HCT116 (cell line): Measurements from ENCODE around the gene TNFSF13.
"Not testable (repeated sequence)": the region's sequence is repeated elsewhere in the genome, so short reads cannot be mapped to it uniquely, and the experiment has no call there.

Experiments used
- ATF3 ChIP-seq: IDR thresholded peaks from 2 replicates; pipeline ENCODE4 v1.6.1; 2012
- CBX3 ChIP-seq: IDR thresholded peaks from 2 replicates; pipeline ENCODE4 v1.6.1; 2012; ENCODE audit warnings: low read depth
- CTCF ChIP-seq, 3 experiments: fragments of 200-600 bp in 1 of 3; sonication (generic) in 1 of 3; IDR thresholded peaks in 2 of 3; conservative IDR thresholded peaks in 1 of 3; 2 replicates each; pipeline ENCODE4 v1.5.1; 2012 to 2017; ENCODE audit warnings: low read depth in 2 of 3, low read length in 2 of 3, antibody characterized with exemption in 1 of 3, borderline replicate concordance in 1 of 3, control low read depth in 1 of 3, mild to moderate bottlenecking in 1 of 3, mixed read lengths in 1 of 3, mixed run types in 1 of 3, moderate library complexity in 1 of 3; ENCODE audit not compliant: insufficient read depth in 1 of 3
- EZH2 ChIP-seq: fragments of 200-600 bp; sonication (generic); IDR thresholded peaks from 2 replicates; pipeline ENCODE4 v1.6.1; 2017; ENCODE audit warnings: antibody characterized with exemption, mixed run types
- MAX ChIP-seq: IDR thresholded peaks from 2 replicates; pipeline ENCODE4 v1.6.1; 2012
- RAD21 ChIP-seq: IDR thresholded peaks from 2 replicates; pipeline ENCODE4 v1.6.1; 2012; ENCODE audit warnings: low read depth, mild to moderate bottlenecking
- REST ChIP-seq: IDR thresholded peaks from 2 replicates; pipeline ENCODE4 v1.6.1; 2012; ENCODE audit warnings: low read depth
- YY1 ChIP-seq: IDR thresholded peaks from 2 replicates; pipeline ENCODE4 v1.6.1; 2011; ENCODE audit warnings: low read length, low read depth, moderate library complexity, mild to moderate bottlenecking; ENCODE audit not compliant: insufficient replicate concordance; ENCODE audit errors: extremely low read depth
- ZFX ChIP-seq: fragments of 450-650 bp; IDR thresholded peaks from 2 replicates; pipeline ENCODE4 v1.6.1; 2017
- TF ChIP-seq, protein P1 (sequence below): IDR thresholded peaks from 2 replicates; pipeline ENCODE4 v1.6.1; 2011; ENCODE audit warnings: mild to moderate bottlenecking, low read length, moderate library complexity; ENCODE audit not compliant: insufficient replicate concordance; ENCODE audit errors: extremely low read depth

- not testable (repeated sequence) for TF ChIP-seq ZFX; EZH2; CBX3; CTCF (IDR thresholded peaks at IDR 0.05 in 2 of 3, conservative IDR thresholded peaks at IDR 0.05 in 1 of 3; ENCODE audit: borderline replicate concordance in 1 of 3, insufficient read depth in 1 of 3, low read depth in 2 of 3, low read length in 2 of 3); MAX; YY1; REST; RAD21; ATF3
- TF ChIP-seq, protein P1, sequence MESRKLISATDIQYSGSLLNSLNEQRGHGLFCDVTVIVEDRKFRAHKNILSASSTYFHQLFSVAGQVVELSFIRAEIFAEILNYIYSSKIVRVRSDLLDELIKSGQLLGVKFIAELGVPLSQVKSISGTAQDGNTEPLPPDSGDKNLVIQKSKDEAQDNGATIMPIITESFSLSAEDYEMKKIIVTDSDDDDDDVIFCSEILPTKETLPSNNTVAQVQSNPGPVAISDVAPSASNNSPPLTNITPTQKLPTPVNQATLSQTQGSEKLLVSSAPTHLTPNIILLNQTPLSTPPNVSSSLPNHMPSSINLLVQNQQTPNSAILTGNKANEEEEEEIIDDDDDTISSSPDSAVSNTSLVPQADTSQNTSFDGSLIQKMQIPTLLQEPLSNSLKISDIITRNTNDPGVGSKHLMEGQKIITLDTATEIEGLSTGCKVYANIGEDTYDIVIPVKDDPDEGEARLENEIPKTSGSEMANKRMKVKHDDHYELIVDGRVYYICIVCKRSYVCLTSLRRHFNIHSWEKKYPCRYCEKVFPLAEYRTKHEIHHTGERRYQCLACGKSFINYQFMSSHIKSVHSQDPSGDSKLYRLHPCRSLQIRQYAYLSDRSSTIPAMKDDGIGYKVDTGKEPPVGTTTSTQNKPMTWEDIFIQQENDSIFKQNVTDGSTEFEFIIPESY: not testable (repeated sequence)
These were observed 39.0 kb downstream of the TNFSF13 start for GRCh38 chr17:7597561-7597960.
